K562 treated with DMSO at 1 percent for 24 hours (cell line): ENCODE results near the gene PTBP1. TPM values are rescaled to one million over a fixed set of nuclear protein-coding genes. Genes with fewer than 3 reads are reported as not detected.

Source experiments
- total RNA-seq: library from RNA; unstranded; fragments of 300-600 nt; gene quantifications from 2 replicates; pipeline ENCODE4 v1.2.3, GENCODE V29; 2022; ENCODE audit warnings: low read depth; ENCODE audit not compliant: insufficient read depth

PTBP1 gene
- total RNA-seq: 331 and 361 TPM in 2 replicates

DNA sequence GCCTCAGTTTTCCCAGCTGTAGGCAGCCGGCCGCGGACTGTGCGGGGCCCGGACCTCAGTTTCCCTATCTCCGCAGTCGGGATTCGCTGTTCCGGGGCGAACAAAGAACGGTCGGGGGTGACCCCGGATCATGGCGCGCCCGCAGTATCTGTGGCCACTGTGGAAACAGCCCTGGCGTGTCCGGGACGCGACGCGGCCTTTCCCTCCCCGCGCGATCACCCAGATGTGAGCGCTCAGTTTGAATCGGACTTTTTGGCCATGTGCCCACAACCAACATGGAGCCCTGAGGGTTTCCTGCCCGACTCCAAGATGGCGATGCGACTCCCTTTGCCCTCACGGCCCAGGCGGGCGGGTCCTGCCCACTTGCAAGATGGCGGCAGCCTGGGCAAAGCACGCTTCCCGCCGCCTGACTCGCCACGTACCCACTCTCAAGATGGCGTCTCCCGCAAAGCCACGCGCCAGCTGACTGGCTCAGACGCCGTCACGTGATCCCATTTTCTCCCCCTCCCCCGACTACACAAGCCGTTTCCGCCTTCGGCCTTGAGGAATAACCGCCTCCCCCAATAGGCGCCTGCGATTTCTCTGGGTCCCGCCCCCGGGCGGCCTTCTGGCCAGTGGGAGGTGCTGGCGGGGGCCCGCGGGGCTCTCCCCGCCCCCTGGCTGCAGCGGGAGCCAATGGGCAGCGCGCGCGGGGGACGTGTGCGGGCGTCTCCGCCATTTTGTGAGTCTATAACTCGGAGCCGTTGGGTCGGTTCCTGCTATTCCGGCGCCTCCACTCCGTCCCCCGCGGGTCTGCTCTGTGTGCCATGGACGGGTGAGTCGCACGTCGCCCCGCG lies at the start of gene PTBP1:
PTBP1 (plus strand) TSS at position 761 of the 836 bp plus-strand sequence; CDS start at position 807, 46 bp downstream.

DNA sequence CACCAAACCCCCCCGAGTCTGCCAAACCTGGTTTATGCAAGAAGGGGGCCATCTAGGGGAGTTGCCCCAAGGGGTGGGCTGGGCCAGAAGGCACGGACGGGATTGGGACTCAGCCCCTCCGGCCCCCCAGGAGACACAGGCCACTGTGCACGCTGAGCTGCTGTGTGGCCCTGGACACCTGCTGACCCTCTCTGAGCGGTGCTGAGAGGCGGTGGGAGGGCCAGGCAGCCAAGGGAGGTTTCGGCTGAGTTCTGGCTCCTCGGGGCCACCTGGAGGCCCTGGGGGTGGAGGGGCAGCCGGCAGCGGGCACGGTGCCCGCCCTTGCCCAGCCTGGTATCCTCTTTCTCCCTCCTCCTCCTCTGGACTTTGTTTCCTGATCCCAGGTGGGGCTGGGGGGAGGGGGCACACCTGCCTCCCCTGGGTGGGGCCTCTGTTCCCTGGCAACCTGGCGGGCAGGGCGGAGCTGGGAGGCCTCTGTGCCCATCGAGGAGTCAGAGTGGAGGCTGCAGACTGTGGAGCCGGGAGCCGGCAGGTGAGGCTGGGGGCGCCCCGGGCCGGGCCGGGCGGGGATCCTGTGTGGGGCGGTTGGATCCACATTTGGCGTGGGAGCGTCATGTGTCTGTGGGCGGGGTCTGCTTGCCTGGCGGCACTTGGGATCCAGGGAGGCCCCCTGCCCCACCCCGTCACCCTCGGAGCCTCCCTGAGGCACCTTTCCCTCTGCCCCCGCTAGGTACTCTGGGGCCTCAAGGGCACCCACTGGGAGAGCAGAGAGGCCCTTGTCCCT lies 46.4 kb upstream of the PTBP1 start, which contains the start of gene MISP:
MISP (plus strand) TSS at position 473 of the 784 bp plus-strand sequence. CDS start 5,835 bp downstream, outside the sequence.

DNA sequence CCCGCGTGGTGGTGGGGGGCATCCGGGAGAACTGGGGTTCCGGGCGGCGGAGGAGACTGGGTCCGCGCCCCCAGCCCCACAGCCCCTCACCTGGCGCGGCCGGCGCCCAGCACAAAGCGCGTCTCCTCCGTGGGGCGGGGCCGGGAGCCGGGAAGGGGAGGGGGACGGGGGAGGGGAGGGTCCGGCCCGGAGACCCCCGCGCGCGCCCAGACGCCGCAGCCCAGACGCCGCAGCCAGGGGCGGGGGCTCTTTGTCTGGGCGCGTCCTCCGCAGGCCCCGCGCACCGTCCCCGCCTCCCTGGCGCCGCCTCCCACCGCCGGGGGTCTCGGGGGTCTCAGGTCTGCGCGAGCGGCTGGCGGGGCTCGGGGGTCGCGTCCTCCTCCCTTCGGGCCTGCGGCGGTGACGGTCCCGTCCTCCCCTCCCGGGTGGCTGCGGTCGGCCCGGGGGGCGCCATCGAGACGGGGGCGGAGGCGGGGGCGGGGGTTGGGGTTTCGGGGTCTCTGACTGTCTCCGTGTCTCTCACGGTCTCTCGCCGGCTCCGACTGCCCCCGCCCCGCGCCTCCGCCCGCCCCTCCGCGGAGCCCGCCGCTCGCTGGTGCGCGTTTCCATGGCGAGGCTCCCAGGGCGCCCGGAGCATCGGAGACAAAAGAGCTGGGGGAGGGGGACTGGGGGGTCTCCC lies 24.7 kb downstream of the PTBP1 start, which contains the start of gene PLPPR3:
PLPPR3 (minus strand) TSS at position 131 of the 679 bp plus-strand sequence. CDS start 396 bp downstream, outside the sequence.

DNA sequence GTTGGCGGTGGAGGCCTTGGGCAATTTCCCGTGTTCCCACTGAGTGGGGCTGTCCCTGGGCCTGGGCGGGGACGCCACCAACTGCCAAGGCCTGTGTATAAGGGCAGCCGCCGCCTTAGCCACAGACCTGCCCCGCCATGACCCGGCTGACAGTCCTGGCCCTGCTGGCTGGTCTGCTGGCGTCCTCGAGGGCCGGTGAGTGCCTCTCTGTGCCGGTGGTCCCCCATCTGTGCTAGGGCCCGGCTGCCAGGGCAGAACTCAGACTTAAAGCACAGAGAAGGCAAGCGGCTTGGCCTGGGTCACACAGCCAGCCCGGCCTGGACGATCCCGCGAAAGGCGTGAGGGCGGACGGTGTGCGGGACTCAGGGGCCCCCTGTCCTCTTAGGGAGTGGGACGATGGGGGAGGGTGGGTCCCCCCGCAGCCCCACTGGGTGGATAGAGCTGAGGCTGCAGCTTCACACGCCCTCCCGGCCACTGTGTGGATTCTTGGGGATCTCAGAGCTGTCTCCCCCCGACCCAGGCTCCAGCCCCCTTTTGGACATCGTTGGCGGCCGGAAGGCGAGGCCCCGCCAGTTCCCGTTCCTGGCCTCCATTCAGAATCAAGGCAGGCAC lies 30.6 kb downstream of the PTBP1 start, which contains the start of gene AZU1:
AZU1 (plus strand) TSS at position 128 of the 612 bp plus-strand sequence; CDS start at position 138, 10 bp downstream.

DNA sequence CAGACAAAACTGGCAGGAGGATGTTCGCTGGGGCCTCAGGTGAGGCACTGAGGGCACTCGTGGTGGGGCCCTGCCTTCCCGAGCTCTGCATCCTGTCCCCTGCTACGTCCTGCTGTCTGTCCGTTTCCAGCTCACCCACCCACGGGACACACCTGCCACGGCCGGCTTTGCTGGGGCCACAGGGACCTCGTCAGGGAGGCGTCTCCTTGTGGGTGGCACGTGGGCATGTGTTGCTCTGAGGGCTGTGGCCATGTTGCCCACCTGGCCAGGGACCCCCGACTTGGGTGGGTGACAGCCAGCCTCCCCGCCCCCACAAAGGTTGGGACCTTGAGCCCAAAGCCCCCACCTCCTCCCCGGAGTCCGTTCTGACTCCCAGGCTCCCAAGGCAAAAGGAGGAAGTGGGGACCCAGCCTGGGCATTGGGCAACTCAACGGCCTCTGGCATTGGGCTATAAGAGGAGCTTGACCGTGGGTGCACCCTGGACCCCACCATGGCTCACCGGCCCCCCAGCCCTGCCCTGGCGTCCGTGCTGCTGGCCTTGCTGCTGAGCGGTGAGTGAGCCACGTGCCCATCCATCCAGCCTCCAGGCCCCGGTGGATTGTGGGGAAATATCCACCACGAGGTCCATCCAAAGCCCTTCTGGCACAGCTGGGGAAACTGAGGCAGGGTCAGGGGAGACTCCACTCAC lies 43.4 kb downstream of the PTBP1 start, which contains the start of gene PRTN3:
PRTN3 (plus strand) TSS at position 481 of the 688 bp plus-strand sequence; CDS start at position 491, 10 bp downstream.

DNA sequence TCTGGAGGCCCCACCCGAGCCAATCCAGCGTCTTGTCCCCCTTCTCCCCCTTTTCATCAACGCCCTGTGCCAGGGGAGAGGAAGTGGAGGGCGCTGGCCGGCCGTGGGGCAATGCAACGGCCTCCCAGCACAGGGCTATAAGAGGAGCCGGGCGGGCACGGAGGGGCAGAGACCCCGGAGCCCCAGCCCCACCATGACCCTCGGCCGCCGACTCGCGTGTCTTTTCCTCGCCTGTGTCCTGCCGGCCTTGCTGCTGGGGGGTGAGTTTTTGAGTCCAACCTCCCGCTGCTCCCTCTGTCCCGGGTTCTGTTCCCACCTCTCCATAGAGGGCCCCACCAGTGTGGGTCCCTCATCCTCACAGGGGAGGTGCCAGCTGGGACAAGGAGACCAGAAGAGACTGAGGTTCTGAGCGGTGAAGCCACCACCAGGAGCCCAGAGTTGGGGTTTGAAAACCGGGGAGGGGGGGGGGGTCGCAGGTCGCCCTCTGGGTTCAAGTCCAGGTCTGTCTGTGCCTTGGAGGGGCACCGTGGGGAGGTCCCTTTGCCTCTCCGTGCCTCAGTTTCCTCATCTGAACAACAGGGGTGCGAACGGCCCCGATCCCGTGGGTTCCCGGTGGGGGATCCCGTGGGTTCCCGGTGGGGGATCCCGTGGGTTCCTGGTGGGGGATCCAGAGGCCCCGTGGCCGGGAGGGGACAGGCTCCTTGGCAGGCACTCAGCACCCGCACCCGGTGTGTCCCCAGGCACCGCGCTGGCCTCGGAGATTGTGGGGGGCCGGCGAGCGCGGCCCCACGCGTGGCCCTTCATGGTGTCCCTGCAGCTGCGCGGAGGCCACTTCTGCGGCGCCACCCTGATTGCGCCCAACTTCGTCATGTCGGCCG lies 55.1 kb downstream of the PTBP1 start, which contains the start of gene ELANE:
ELANE (plus strand) TSS at position 168 of the 878 bp plus-strand sequence; CDS start at position 194, 26 bp downstream.

DNA sequence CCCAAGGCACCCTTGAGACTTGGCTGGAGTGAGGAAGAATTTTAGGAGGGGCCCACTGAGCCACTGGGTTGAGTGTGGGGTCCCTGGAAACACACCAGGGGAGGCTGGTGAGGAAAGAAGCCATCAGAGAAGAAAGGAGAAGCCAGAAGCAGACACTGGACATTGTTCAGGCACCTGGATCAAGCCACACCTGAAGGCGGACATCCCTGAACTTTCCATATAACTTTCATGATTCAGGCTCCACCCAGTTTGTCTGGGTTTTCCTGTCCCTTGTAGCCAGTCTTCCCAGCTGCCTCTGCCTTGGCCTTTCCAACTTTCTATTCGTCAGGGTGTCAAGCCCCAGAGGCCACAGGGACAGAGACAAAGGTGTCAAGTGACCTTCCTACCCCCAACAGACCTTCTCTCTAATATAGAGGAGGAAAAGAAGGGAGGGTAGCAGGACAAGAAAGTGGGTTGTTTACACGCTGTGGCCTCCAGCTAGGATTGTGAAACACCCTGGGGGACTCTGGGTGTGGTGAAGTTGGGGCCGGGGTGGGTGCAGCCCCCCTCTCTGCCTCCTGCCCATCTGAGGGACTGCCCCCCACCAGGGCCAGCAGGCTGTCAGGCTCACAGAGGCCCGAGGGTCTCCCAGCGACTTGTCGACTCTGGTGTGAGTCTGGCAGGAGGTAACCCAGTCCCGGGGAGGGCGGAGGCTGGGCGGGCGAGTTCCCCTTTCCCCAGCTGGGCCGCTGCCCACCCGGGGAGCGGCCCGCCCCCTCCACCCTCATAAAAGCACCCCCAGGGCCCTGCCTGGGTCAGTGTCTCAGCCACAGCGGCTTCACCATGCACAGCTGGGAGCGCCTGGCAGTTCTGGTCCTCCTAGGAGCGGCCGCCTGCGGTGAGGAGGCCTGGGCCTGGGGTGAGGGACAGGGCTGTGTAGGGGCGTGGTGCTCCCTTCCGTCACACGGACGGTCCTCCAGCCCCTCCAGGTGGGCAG lies 61.9 kb downstream of the PTBP1 start, which contains the start of gene CFD:
CFD (plus strand) TSS at position 797 of the 976 bp plus-strand sequence; CDS start at position 823, 26 bp downstream.

Other genes with a start within 250 kb of the PTBP1 start
- 800 and 804 TPM in 2 replicates for gene BSG, start 224.9 kb upstream of the PTBP1 start, total RNA-seq
- 4.4 and 6.4 TPM in 2 replicates for gene HCN2, start 207.6 kb upstream of the PTBP1 start, total RNA-seq
- gene POLRMT, start 163.9 kb upstream of the PTBP1 start, total RNA-seq: 103 and 118 TPM in 2 replicates
- gene FGF22, start 157.6 kb upstream of the PTBP1 start, total RNA-seq: 0.58 and 0.82 TPM in 2 replicates
- gene RNF126, start 134.2 kb upstream of the PTBP1 start, total RNA-seq: 97.3 and 111 TPM in 2 replicates
- gene FSTL3, start 121.1 kb upstream of the PTBP1 start, total RNA-seq: 9.8 and 12.7 TPM in 2 replicates
- 18.9 and 21.6 TPM in 2 replicates for gene PRSS57, start 102.0 kb upstream of the PTBP1 start, total RNA-seq
- gene PALM, start 88.5 kb upstream of the PTBP1 start, total RNA-seq: 20.1 and 24.9 TPM in 2 replicates
- gene MISP, start 46.3 kb upstream of the PTBP1 start, total RNA-seq: 0.25 TPM in 1 of 2 replicates, not detected in the other
- gene PLPPR3, start 24.5 kb downstream of the PTBP1 start, total RNA-seq: 26.9 and 33.9 TPM in 2 replicates
- gene AZU1, start 30.4 kb downstream of the PTBP1 start, total RNA-seq: 1.3 and 1.6 TPM in 2 replicates
- gene PRTN3, start 43.5 kb downstream of the PTBP1 start, total RNA-seq: 0.87 and 1.3 TPM in 2 replicates
- not detected in 2 replicates for gene ELANE, start 54.9 kb downstream of the PTBP1 start, total RNA-seq
- 64.6 and 67.7 TPM in 2 replicates for gene CFD, start 62.2 kb downstream of the PTBP1 start, total RNA-seq
- gene MED16, start 95.7 kb downstream of the PTBP1 start, total RNA-seq: 58.2 and 66.2 TPM in 2 replicates
- not detected in 2 replicates for gene RNU6-9, start 96.0 kb downstream of the PTBP1 start, total RNA-seq
- gene R3HDM4, start 115.8 kb downstream of the PTBP1 start, total RNA-seq: 169 and 193 TPM in 2 replicates
- 4.8 and 5.2 TPM in 2 replicates for gene KISS1R, start 119.9 kb downstream of the PTBP1 start, total RNA-seq
- 72.0 and 83.1 TPM in 2 replicates for gene ARID3A, start 128.6 kb downstream of the PTBP1 start, total RNA-seq
- 89.2 and 91.4 TPM in 2 replicates for gene WDR18, start 186.9 kb downstream of the PTBP1 start, total RNA-seq
- 0.66 and 0.73 TPM in 2 replicates for gene GRIN3B, start 203.0 kb downstream of the PTBP1 start, total RNA-seq
- gene TMEM259, start 223.7 kb downstream of the PTBP1 start, total RNA-seq: 234 and 259 TPM in 2 replicates
- not detected in 2 replicates for gene RNU6-2, start 224.1 kb downstream of the PTBP1 start, total RNA-seq
- gene CNN2, start 229.2 kb downstream of the PTBP1 start, total RNA-seq: 103 and 109 TPM in 2 replicates
- gene ABCA7, start 242.7 kb downstream of the PTBP1 start, total RNA-seq: 68.1 and 68.5 TPM in 2 replicates